Neural cell (in vitro differentiated cells): Measurements from ENCODE around the gene SNTB2. TPM values are rescaled to one million over a fixed set of nuclear protein-coding genes. Genes with fewer than 3 reads are reported as not detected.

Experiments
- H2AFZ ChIP-seq: fragments of 200-600, 300-800 bp; sonication (generic), shearing (Covaris generic); 2 replicates; pipeline ENCODE4 v1.6.0; 2014; ENCODE audit warnings: low read depth, mild to moderate bottlenecking, antibody characterized with exemption, low read length, moderate library complexity
- H3F3A ChIP-seq: fragments of 200-600 bp; shearing (Covaris generic); 2 replicates; pipeline ENCODE4 v1.6.1; 2016; ENCODE audit warnings: mild to moderate bottlenecking, moderate library complexity, mixed read lengths, antibody characterized with exemption, low read length; ENCODE audit not compliant: insufficient read depth, poor library complexity, severe bottlenecking
- H3K27ac ChIP-seq: fragments of 200-600, 300-800 bp; sonication (generic), shearing (Covaris generic); 2 replicates; pipeline ENCODE4 v1.5.1; 2014; ENCODE audit warnings: mild to moderate bottlenecking, low read length, moderate library complexity
- H3K27me3 ChIP-seq: fragments of 300-800, 200-600 bp; sonication (generic), shearing (Covaris generic); 2 replicates; pipeline ENCODE4 v1.6.0; 2014; ENCODE audit warnings: mild to moderate bottlenecking, low read depth, low read length, moderate library complexity; ENCODE audit not compliant: insufficient read depth
- H3K36me3 ChIP-seq: fragments of 300-800, 200-600 bp; sonication (generic), shearing (Covaris generic); 2 replicates; pipeline ENCODE4 v1.5.1; 2014; ENCODE audit warnings: mild to moderate bottlenecking, antibody characterized with exemption, low read length, moderate library complexity; ENCODE audit not compliant: insufficient read depth
- H3K4me2 ChIP-seq: fragments of 300-800, 200-600 bp; sonication (generic), shearing (Covaris generic); 2 replicates; pipeline ENCODE4 v1.6.0; 2014; ENCODE audit warnings: mild to moderate bottlenecking, low read length
- H3K4me3 ChIP-seq: fragments of 300-800, 200-600 bp; sonication (generic), shearing (Covaris generic); 2 replicates; pipeline ENCODE4 v1.5.1; 2014; ENCODE audit warnings: mild to moderate bottlenecking, low read length, moderate library complexity
- H3K79me2 ChIP-seq: fragments of 200-600 bp; shearing (Covaris generic); replicated peaks from 2 replicates; pipeline ENCODE4 v1.6.0; 2014; ENCODE audit warnings: mild to moderate bottlenecking, low read length, moderate library complexity; ENCODE audit not compliant: insufficient read depth
- H3K9ac ChIP-seq: fragments of 300-800, 200-600 bp; sonication (generic), shearing (Covaris generic); 2 replicates; pipeline ENCODE4 v1.6.1; 2016; ENCODE audit warnings: mild to moderate bottlenecking, low read length, mixed read lengths
- H3K9me2 ChIP-seq: fragments of 200-600 bp; shearing (Covaris generic); 2 replicates; pipeline ENCODE4 v1.6.1; 2016; ENCODE audit warnings: mild to moderate bottlenecking, low read length, mixed read lengths; ENCODE audit not compliant: insufficient read depth
- H3K9me3 ChIP-seq: fragments of 200-600, 300-800 bp; sonication (generic), shearing (Covaris generic); 2 replicates; pipeline ENCODE4 v1.6.1; 2016; ENCODE audit warnings: mild to moderate bottlenecking, mixed run types, low read length, moderate library complexity, mixed read lengths
- H4K20me1 ChIP-seq: fragments of 200-600 bp; shearing (Covaris generic); 2 replicates; pipeline ENCODE4 v1.6.1; 2016; ENCODE audit warnings: mild to moderate bottlenecking, mixed run types; ENCODE audit not compliant: insufficient read depth
- EP300 ChIP-seq: fragments of 450-650 bp; conservative IDR thresholded peaks from 2 replicates; pipeline ENCODE4 v1.6.1; 2014; ENCODE audit warnings: antibody characterized with exemption, mild to moderate bottlenecking, moderate library complexity; ENCODE audit not compliant: poor library complexity, severe bottlenecking
- EZH2 ChIP-seq: fragments of 200-600, 300-800 bp; shearing (Covaris generic), sonication (generic); IDR thresholded peaks from 2 replicates; pipeline ENCODE4 v1.6.1; 2014; ENCODE audit warnings: antibody characterized with exemption, low read length, borderline replicate concordance, mild to moderate bottlenecking; ENCODE audit not compliant: insufficient read depth, poor library complexity, severe bottlenecking
- MXI1 ChIP-seq: fragments of 450-650 bp; conservative IDR thresholded peaks from 2 replicates; pipeline ENCODE4 v1.6.1; 2014; ENCODE audit warnings: antibody characterized with exemption, mild to moderate bottlenecking; ENCODE audit not compliant: poor library complexity, severe bottlenecking
- POLR2AphosphoS5 ChIP-seq: IDR thresholded peaks from 2 replicates; pipeline ENCODE4 v1.6.1; 2012
- RAD21 ChIP-seq: fragments of 450-650 bp; conservative IDR thresholded peaks from 2 replicates; pipeline ENCODE4 v1.6.1; 2014; ENCODE audit warnings: antibody characterized with exemption, mild to moderate bottlenecking, moderate library complexity
- TAF1 ChIP-seq: IDR thresholded peaks from 2 replicates; pipeline ENCODE4 v1.6.1; 2012; ENCODE audit warnings: low read depth
- polyA plus RNA-seq: library from polyadenylated mRNA; depleted of rRNA; stranded (reverse); fragments of >200 nt; gene quantifications from 2 replicates; pipeline ENCODE4 v1.2.3, GENCODE V29; 2014
- TF ChIP-seq, protein P1 (sequence below): fragments of 450-650 bp; IDR thresholded peaks from 2 replicates; pipeline ENCODE4 v1.5.1; 2014; ENCODE audit warnings: antibody characterized with exemption, mild to moderate bottlenecking, moderate library complexity; ENCODE audit not compliant: poor library complexity, severe bottlenecking
- TF ChIP-seq, protein P2 (sequence below): IDR thresholded peaks from 2 replicates; pipeline ENCODE4 v1.6.1; 2012; ENCODE audit warnings: borderline replicate concordance

The SNTB2 gene
- polyA plus RNA-seq, 1 donor from 2014 or later: 7.0 TPM

DNA sequence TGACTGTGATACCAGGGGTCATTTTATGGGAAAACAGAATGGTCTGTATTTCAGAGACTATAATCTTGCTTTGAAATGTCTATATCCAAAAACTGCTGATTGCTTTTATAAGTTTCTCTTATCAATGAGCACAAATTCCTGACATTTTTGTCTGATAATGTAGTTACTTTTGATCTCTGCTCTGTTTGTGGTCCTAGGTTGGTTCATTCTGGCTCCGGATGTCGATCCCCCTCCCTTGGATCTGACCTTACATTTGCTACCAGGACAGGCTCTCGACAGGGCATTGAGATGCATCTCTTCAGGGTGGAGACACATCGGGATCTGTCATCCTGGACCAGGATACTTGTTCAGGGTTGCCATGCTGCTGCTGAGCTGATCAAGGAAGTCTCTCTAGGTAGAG is 96.9 kb downstream of the SNTB2 start:
- TF ChIP-seq MXI1 (no peak), POLR2AphosphoS5 (no peak), TAF1 (no peak), EZH2 (no peak)
- Histone ChIP-seq H3K27ac (no peak overlapping the region), H3K79me2 (no peaks in the 10 kb centered on the region), H2AFZ (no peak overlapping the region), H3K4me2 (no peak overlapping the region), H3K27me3 (no peaks in the 10 kb centered on the region), H3K9me3 (no peaks in the 10 kb centered on the region), H3K9ac (no peak overlapping the region), H3K36me3 (no peaks in the 10 kb centered on the region), H4K20me1 (no peaks in the 10 kb centered on the region), H3K9me2 (no peaks in the 10 kb centered on the region), H3K4me3 (no peak overlapping the region), H3F3A (no peaks in the 10 kb centered on the region)

DNA sequence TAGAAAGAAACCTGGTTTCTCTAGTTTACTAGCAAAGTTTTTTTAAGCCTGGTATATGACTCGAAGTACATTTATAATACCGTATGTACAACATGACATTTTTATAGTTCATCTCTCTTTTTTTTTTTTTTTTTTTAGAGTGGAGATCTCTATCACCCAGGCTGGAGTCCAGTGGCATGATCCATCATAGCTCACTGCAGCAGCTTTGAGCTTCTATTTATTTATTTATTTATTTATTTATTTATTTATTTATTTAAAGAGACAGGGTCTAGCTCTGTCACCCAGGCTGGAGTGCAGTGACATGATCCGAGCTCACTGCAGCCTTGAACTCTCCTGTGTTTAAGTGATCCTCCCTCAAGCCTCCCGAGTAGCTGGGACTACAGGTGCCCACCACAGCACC is 98.3 kb downstream of the SNTB2 start:
- H3K79me2 ChIP-seq: no peaks in the 10 kb centered on the region
- no peak overlapping the region for H3K4me3 ChIP-seq
- no peaks in the 10 kb centered on the region for H4K20me1 ChIP-seq
- H3K27me3 ChIP-seq: no peaks in the 10 kb centered on the region
- no peak overlapping the region for H2AFZ ChIP-seq
- no peaks in the 10 kb centered on the region for H3F3A ChIP-seq
- no peak overlapping the region for H3K27ac ChIP-seq
- no peak overlapping the region for H3K4me2 ChIP-seq
- H3K9ac ChIP-seq: no peak overlapping the region
- H3K9me2 ChIP-seq: no peaks in the 10 kb centered on the region
- TF ChIP-seq MXI1 (no peak), TAF1 (no peak), EP300 (no peak), EZH2 (no peak), RAD21 (no peak)
- TF ChIP-seq, protein P1, sequence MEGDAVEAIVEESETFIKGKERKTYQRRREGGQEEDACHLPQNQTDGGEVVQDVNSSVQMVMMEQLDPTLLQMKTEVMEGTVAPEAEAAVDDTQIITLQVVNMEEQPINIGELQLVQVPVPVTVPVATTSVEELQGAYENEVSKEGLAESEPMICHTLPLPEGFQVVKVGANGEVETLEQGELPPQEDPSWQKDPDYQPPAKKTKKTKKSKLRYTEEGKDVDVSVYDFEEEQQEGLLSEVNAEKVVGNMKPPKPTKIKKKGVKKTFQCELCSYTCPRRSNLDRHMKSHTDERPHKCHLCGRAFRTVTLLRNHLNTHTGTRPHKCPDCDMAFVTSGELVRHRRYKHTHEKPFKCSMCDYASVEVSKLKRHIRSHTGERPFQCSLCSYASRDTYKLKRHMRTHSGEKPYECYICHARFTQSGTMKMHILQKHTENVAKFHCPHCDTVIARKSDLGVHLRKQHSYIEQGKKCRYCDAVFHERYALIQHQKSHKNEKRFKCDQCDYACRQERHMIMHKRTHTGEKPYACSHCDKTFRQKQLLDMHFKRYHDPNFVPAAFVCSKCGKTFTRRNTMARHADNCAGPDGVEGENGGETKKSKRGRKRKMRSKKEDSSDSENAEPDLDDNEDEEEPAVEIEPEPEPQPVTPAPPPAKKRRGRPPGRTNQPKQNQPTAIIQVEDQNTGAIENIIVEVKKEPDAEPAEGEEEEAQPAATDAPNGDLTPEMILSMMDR: no peak
- TF ChIP-seq, protein P2, sequence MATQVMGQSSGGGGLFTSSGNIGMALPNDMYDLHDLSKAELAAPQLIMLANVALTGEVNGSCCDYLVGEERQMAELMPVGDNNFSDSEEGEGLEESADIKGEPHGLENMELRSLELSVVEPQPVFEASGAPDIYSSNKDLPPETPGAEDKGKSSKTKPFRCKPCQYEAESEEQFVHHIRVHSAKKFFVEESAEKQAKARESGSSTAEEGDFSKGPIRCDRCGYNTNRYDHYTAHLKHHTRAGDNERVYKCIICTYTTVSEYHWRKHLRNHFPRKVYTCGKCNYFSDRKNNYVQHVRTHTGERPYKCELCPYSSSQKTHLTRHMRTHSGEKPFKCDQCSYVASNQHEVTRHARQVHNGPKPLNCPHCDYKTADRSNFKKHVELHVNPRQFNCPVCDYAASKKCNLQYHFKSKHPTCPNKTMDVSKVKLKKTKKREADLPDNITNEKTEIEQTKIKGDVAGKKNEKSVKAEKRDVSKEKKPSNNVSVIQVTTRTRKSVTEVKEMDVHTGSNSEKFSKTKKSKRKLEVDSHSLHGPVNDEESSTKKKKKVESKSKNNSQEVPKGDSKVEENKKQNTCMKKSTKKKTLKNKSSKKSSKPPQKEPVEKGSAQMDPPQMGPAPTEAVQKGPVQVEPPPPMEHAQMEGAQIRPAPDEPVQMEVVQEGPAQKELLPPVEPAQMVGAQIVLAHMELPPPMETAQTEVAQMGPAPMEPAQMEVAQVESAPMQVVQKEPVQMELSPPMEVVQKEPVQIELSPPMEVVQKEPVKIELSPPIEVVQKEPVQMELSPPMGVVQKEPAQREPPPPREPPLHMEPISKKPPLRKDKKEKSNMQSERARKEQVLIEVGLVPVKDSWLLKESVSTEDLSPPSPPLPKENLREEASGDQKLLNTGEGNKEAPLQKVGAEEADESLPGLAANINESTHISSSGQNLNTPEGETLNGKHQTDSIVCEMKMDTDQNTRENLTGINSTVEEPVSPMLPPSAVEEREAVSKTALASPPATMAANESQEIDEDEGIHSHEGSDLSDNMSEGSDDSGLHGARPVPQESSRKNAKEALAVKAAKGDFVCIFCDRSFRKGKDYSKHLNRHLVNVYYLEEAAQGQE: no peak
- H3K36me3 ChIP-seq: no peaks in the 10 kb centered on the region
- no peaks in the 10 kb centered on the region for H3K9me3 ChIP-seq
